Measurements from ENCODE around the gene HCST. TPM values are rescaled to one million over a fixed set of nuclear protein-coding genes. Genes with fewer than 3 reads are reported as not detected.
A peak's percentile ranks its signal among the peaks of the same experiment; 100 is the strongest.

The HCST gene
- total RNA-seq, 2 donors from 2014 or later: 1.3 to 1.5 TPM

GRCh38 chr19:35871611-35872010 is 30.7 kb upstream of the HCST start:
- Histone ChIP-seq H3K4me3 (ENCODE audit: low read length) (no peak overlapping the region), H3K36me3 (ENCODE audit: control insufficient read depth, insufficient read depth, low read length) (no peaks in the 10 kb centered on the region), H3K9me3 (ENCODE audit: control insufficient read depth, low read length) (no peaks in the 10 kb centered on the region), H3K27me3 (ENCODE audit: control insufficient read depth, insufficient read depth, low read length, poor library complexity, severe bottlenecking) (peaks cover 28% of the 10 kb centered on the region), H3K4me1 (ENCODE audit: control insufficient read depth, insufficient read depth, low read length) (no peaks in the 10 kb centered on the region), H3K9ac (ENCODE audit: extremely low read depth, low read length, poor library complexity, severe bottlenecking) (no peak overlapping the region), H3K27ac (ENCODE audit: low read depth, low read length) (no peak overlapping the region)
- peaks cover 3% of the 10 kb centered on the region for H3K4me1 Mint-ChIP-seq
- no peaks in the 10 kb centered on the region for H3K36me3 Mint-ChIP-seq (ENCODE audit: low read depth)
- WGBS, 2 experiments (ENCODE audit: insufficient coverage in 1 of 2, insufficient read length in 1 of 2): 87% methylated on average over 11 of the region's 12 CpGs; no CpG with 5 or more reads in 1 of the 2 experiments
- TF ChIP-seq CTCF (conservative IDR thresholded peaks at IDR 0.05): no peak
- no peaks in the 10 kb centered on the region for H3K9me3 Mint-ChIP-seq
- no peak overlapping the region for H3K27ac Mint-ChIP-seq
- DNase-seq: no peak
- no peak overlapping the region for H3K4me3 Mint-ChIP-seq
- H3K27me3 Mint-ChIP-seq (ENCODE audit: insufficient read depth): peaks cover 26% of the 10 kb centered on the region

GRCh38 chr19:35872180-35872579 is 30.1 kb upstream of the HCST start:
- H3K27me3 Mint-ChIP-seq (ENCODE audit: insufficient read depth): peaks cover 22% of the 10 kb centered on the region
- DNase-seq: peak; percentile 68
- H3K4me3 Mint-ChIP-seq: no peak overlapping the region

DNA sequence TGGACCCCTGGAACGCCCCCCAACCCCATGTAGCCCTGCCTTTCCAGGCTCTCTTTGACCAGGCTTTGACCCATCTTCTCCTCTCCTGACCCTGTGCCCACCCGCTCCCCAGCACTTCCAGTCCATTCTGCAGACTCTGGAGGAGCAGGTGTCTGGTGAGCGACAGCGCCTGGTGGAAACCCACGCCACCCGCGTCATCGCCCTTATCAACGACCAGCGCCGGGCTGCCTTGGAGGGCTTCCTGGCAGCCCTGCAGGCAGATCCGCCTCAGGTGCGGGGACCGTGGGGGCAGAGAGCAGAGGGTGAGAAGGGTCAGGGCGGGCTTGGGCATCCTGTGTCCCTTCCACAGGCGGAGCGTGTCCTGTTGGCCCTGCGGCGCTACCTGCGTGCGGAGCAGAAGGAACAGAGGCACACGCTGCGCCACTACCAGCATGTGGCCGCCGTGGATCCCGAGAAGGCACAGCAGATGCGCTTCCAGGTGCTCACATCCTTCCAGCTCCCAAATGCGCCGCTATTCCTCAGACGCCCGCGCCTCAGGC is 27.9 kb upstream of the HCST start:
- Histone ChIP-seq H3K4me1 (ENCODE audit: control insufficient read depth, insufficient read depth, low read length) (no peaks in the 10 kb centered on the region), H3K27ac (ENCODE audit: low read depth, low read length) (no peak overlapping the region), H3K27me3 (ENCODE audit: control insufficient read depth, insufficient read depth, low read length, poor library complexity, severe bottlenecking) (peaks cover 19% of the 10 kb centered on the region), H3K9ac (ENCODE audit: extremely low read depth, low read length, poor library complexity, severe bottlenecking) (no peak overlapping the region), H3K4me3 (ENCODE audit: low read length) (no peak overlapping the region), H3K9me3 (ENCODE audit: control insufficient read depth, low read length) (no peaks in the 10 kb centered on the region), H3K36me3 (ENCODE audit: control insufficient read depth, insufficient read depth, low read length) (no peaks in the 10 kb centered on the region)
- Mint-ChIP-seq H3K4me1 (peaks cover under 1% of the 10 kb centered on the region), H3K4me3 (no peak overlapping the region), H3K36me3 (ENCODE audit: low read depth) (no peaks in the 10 kb centered on the region), H3K9me3 (no peaks in the 10 kb centered on the region), H3K27me3 (ENCODE audit: insufficient read depth) (peaks cover 15% of the 10 kb centered on the region), H3K27ac (no peak overlapping the region)
- 92 to 97% methylated on average over 29 to 32 of the region's 32 CpGs for WGBS, 2 experiments (ENCODE audit: insufficient coverage in 1 of 2, insufficient read length in 1 of 2)
- no peak for DNase-seq
- no peak for TF ChIP-seq CTCF (conservative IDR thresholded peaks at IDR 0.05)

More at GRCh38 chr19:35872180-35872579, 30.1 kb upstream of the HCST start:
- Histone ChIP-seq H3K27ac (ENCODE audit: low read depth, low read length) (no peak overlapping the region), H3K4me3 (ENCODE audit: low read length) (no peak overlapping the region), H3K36me3 (ENCODE audit: control insufficient read depth, insufficient read depth, low read length) (no peaks in the 10 kb centered on the region), H3K4me1 (ENCODE audit: control insufficient read depth, insufficient read depth, low read length) (no peaks in the 10 kb centered on the region), H3K9me3 (ENCODE audit: control insufficient read depth, low read length) (no peaks in the 10 kb centered on the region), H3K27me3 (ENCODE audit: control insufficient read depth, insufficient read depth, low read length, poor library complexity, severe bottlenecking) (peaks cover 22% of the 10 kb centered on the region), H3K9ac (ENCODE audit: extremely low read depth, low read length, poor library complexity, severe bottlenecking) (no peak overlapping the region)
- Mint-ChIP-seq H3K36me3 (ENCODE audit: low read depth) (no peaks in the 10 kb centered on the region), H3K9me3 (no peaks in the 10 kb centered on the region), H3K27ac (no peak overlapping the region), H3K4me1 (peaks cover 3% of the 10 kb centered on the region)
- TF ChIP-seq CTCF (conservative IDR thresholded peaks at IDR 0.05): no peak
- 85 to 92% methylated on average over 2 to 5 of the region's 5 CpGs for WGBS, 2 experiments (ENCODE audit: insufficient coverage in 1 of 2, insufficient read length in 1 of 2)
